HCT116 (cell line): Measurements from ENCODE around the gene TRMU. TPM values are rescaled to one million over a fixed set of nuclear protein-coding genes. Genes with fewer than 3 reads are reported as not detected.

Experiments used
- ATAC-seq: fragments of 200-7000 bp; cut with Tn5 transposase; 2 replicates; pipeline ENCODE4 v1.9.1; 2020; ENCODE audit warnings: mild to moderate bottlenecking, moderate library complexity
- BruUV-seq: library from RNA; stranded (reverse); fragments of 400-500 nt; replicated peaks from 2 replicates; lab custom pipeline; 2021; lab: Mats Ljungman, UMichigan
- CTCF ChIA-PET: fragments of 300-600 bp; sonication (Branson Sonifier 250); formaldehyde crosslinking; loops from one replicate; lab custom pipeline; 2021; ENCODE audit warnings: antibody characterized with exemption; lab: Charles Lee
- POLR2A ChIA-PET: fragments of 300-600, 350-600 bp; sonication (Branson Sonifier 250); formaldehyde crosslinking; loops from one replicate; lab custom pipeline; 2021; ENCODE audit warnings: antibody characterized with exemption; lab: Charles Lee
- RAD21 ChIA-PET, 2 experiments: fragments of 300-600 bp; sonication (Branson Sonifier 250); formaldehyde crosslinking; loops; one replicate each; lab custom pipeline; 2023; ENCODE audit warnings: low total read pairs in 2 of 2; ENCODE audit not compliant: uncharacterized antibody in 2 of 2, unreplicated experiment in 2 of 2, low non-redundant PET in 1 of 2; lab: Charles Lee
- DNase-seq: peaks from one replicate; pipeline ENCODE4 v3.0.0-alpha.2; 2010; ENCODE audit warnings: low read depth, low spot score
- H2AFZ ChIP-seq: fragments of 200-600 bp; shearing (Covaris generic), sonication (generic); 2 replicates; pipeline ENCODE4 v1.6.1; 2017; ENCODE audit warnings: low read depth, mixed run types, mixed read lengths, antibody characterized with exemption, low read length; ENCODE audit not compliant: poor library complexity, severe bottlenecking
- H3K27ac ChIP-seq: 2 replicates; pipeline ENCODE4 v1.5.1; 2012; ENCODE audit warnings: low read depth, low read length
- H3K27me3 ChIP-seq: fragments of 200-600 bp; sonication (generic); 2 replicates; pipeline ENCODE4 v1.6.1; 2016; ENCODE audit warnings: mixed run types, low read length, mixed read lengths; ENCODE audit not compliant: insufficient read depth
- H3K36me3 ChIP-seq, 2 experiments: fragments of 200-500 bp in 1 of 2; fragments of 200-600 bp in 1 of 2; sonication (Bioruptor generic) in 1 of 2; sonication (generic) in 1 of 2; 2 replicates each; pipeline versions ENCODE4 v1.5.1 to v1.6.1; 2014 to 2016; ENCODE audit warnings: low read length in 2 of 2, inconsistent platforms in 1 of 2, mixed read lengths in 1 of 2, mixed run types in 1 of 2; ENCODE audit not compliant: insufficient read depth in 2 of 2, control insufficient read depth in 1 of 2
- H3K4me1 ChIP-seq, 2 experiments: fragments of 200-600 bp in 1 of 2; sonication (generic) in 1 of 2; 2 replicates each; pipeline versions ENCODE4 v1.5.1 to v1.6.1; 2012 to 2017; ENCODE audit warnings: low read length in 2 of 2, inconsistent platforms in 1 of 2, mild to moderate bottlenecking in 1 of 2, mixed read lengths in 1 of 2, mixed run types in 1 of 2, moderate library complexity in 1 of 2; ENCODE audit not compliant: insufficient read depth in 2 of 2, control insufficient read depth in 1 of 2
- H3K4me2 ChIP-seq: fragments of 200-600 bp; sonication (generic); 2 replicates; pipeline ENCODE4 v1.6.1; 2017; ENCODE audit warnings: mixed run types, low read length, mixed read lengths
- H3K4me3 ChIP-seq, 2 experiments: fragments of 200-600 bp in 1 of 2; sonication (generic) in 1 of 2; replicated peaks in 1 of 2; 2 replicates each; pipeline ENCODE4 v1.5.1; 2011 to 2016; ENCODE audit warnings: low read length in 2 of 2, control low read depth in 1 of 2, low read depth in 1 of 2, mild to moderate bottlenecking in 1 of 2, mixed read lengths in 1 of 2, mixed run types in 1 of 2
- H3K79me2 ChIP-seq: fragments of 200-600 bp; sonication (generic); 2 replicates; pipeline ENCODE4 v1.6.1; 2017; ENCODE audit warnings: mild to moderate bottlenecking, mixed run types, low read length, moderate library complexity, mixed read lengths; ENCODE audit not compliant: insufficient read depth
- H3K9ac ChIP-seq: fragments of 200-600 bp; sonication (generic); 2 replicates; pipeline ENCODE4 v1.6.1; 2016; ENCODE audit warnings: low read length, mixed read lengths
- H3K9me2 ChIP-seq: fragments of 200-600 bp; sonication (generic), shearing (Covaris generic); 2 replicates; pipeline ENCODE4 v1.6.1; 2017; ENCODE audit warnings: mixed run types, mild to moderate bottlenecking, moderate library complexity; ENCODE audit not compliant: insufficient read depth
- H3K9me3 ChIP-seq, 2 experiments: fragments of 200-500 bp in 1 of 2; fragments of 200-600 bp in 1 of 2; sonication (Bioruptor generic) in 1 of 2; sonication (generic) in 1 of 2; 2 replicates each; pipeline ENCODE4 v1.6.1; 2014 to 2017; ENCODE audit warnings: low read length in 2 of 2, mixed read lengths in 2 of 2, inconsistent platforms in 1 of 2, low read depth in 1 of 2, mild to moderate bottlenecking in 1 of 2, mixed run types in 1 of 2, moderate library complexity in 1 of 2; ENCODE audit not compliant: control insufficient read depth in 1 of 2, insufficient read depth in 1 of 2
- H4K20me1 ChIP-seq: fragments of 200-600 bp; sonication (generic), shearing (Covaris generic); 2 replicates; pipeline ENCODE4 v1.6.1; 2017; ENCODE audit warnings: mixed run types, mild to moderate bottlenecking, moderate library complexity; ENCODE audit not compliant: insufficient read depth
- CBX3 ChIP-seq: IDR thresholded peaks from 2 replicates; pipeline ENCODE4 v1.6.1; 2012; ENCODE audit warnings: low read depth
- CEBPB ChIP-seq: IDR thresholded peaks from 2 replicates; pipeline ENCODE4 v1.6.1; 2012; ENCODE audit warnings: low read depth
- EGR1 ChIP-seq: IDR thresholded peaks from 2 replicates; pipeline ENCODE4 v1.6.1; 2012; ENCODE audit warnings: low read depth
- ELF1 ChIP-seq: IDR thresholded peaks from 2 replicates; pipeline ENCODE4 v1.6.1; 2012; ENCODE audit warnings: low read depth, borderline replicate concordance
- EZH2 ChIP-seq: fragments of 200-600 bp; sonication (generic); IDR thresholded peaks from 2 replicates; pipeline ENCODE4 v1.6.1; 2017; ENCODE audit warnings: antibody characterized with exemption, mixed run types
- EZH2phosphoT487 ChIP-seq: fragments of 200-600 bp; IDR thresholded peaks from 2 replicates; pipeline ENCODE4 v1.6.1; 2018; ENCODE audit warnings: antibody characterized with exemption, borderline replicate concordance
- FOSL1 ChIP-seq: IDR thresholded peaks from 2 replicates; pipeline ENCODE4 v1.6.1; 2012; ENCODE audit warnings: low read depth
- JUND ChIP-seq: IDR thresholded peaks from 2 replicates; pipeline ENCODE4 v1.6.1; 2012
- POLR2A ChIP-seq: IDR thresholded peaks from 2 replicates; pipeline ENCODE4 v1.7.0; 2011; ENCODE audit warnings: borderline replicate concordance; ENCODE audit not compliant: insufficient read depth, insufficient read length; ENCODE audit errors: extremely low read depth
- POLR2AphosphoS5 ChIP-seq: IDR thresholded peaks from 2 replicates; pipeline ENCODE4 v1.6.1; 2011; ENCODE audit warnings: mild to moderate bottlenecking, low read depth, low read length, moderate library complexity
- RAD21 ChIP-seq: IDR thresholded peaks from 2 replicates; pipeline ENCODE4 v1.6.1; 2012; ENCODE audit warnings: low read depth, mild to moderate bottlenecking
- SP1 ChIP-seq: IDR thresholded peaks from 2 replicates; pipeline ENCODE4 v1.6.1; 2012; ENCODE audit warnings: low read depth
- SRF ChIP-seq: IDR thresholded peaks from 2 replicates; pipeline ENCODE4 v1.6.1; 2012; ENCODE audit warnings: low read depth
- TCF7L2 ChIP-seq: IDR thresholded peaks from 2 replicates; pipeline ENCODE4 v1.7.0; 2011; ENCODE audit warnings: borderline replicate concordance, inconsistent platforms; ENCODE audit not compliant: insufficient read depth, insufficient read length; ENCODE audit errors: extremely low read depth
- YY1 ChIP-seq: IDR thresholded peaks from 2 replicates; pipeline ENCODE4 v1.6.1; 2011; ENCODE audit warnings: low read length, low read depth, moderate library complexity, mild to moderate bottlenecking; ENCODE audit not compliant: insufficient replicate concordance; ENCODE audit errors: extremely low read depth
- ZFX ChIP-seq: fragments of 450-650 bp; IDR thresholded peaks from 2 replicates; pipeline ENCODE4 v1.6.1; 2017
- intact Hi-C: fragments of 100-400 bp; cut with micrococcal nuclease; formaldehyde crosslinking; loops from 2 replicates; pipeline ENCODE4 v1.10.0; 2022
- total RNA-seq: library from RNA; stranded (reverse); gene quantifications from one replicate; pipeline ENCODE4 v1.2.1, GENCODE V29; 2021; ENCODE audit not compliant: unreplicated experiment
- TF ChIP-seq, protein P1 (sequence below): IDR thresholded peaks from 2 replicates; pipeline ENCODE4 v1.6.1; 2011; ENCODE audit warnings: mild to moderate bottlenecking, low read length, moderate library complexity; ENCODE audit not compliant: insufficient replicate concordance; ENCODE audit errors: extremely low read depth
- TF ChIP-seq, protein P2 (sequence below): IDR thresholded peaks from 2 replicates; pipeline ENCODE4 v1.6.1; 2012; ENCODE audit warnings: low read depth
- TF ChIP-seq, protein P3 (sequence below): IDR thresholded peaks from 2 replicates; pipeline ENCODE4 v1.6.1; 2012
- TF ChIP-seq, protein P4 (sequence below): IDR thresholded peaks from 2 replicates; pipeline ENCODE4 v1.6.1; 2012

Gene TRMU
- total RNA-seq, 1 experiment from 2014 or later, result 65.4 TPM

DNA sequence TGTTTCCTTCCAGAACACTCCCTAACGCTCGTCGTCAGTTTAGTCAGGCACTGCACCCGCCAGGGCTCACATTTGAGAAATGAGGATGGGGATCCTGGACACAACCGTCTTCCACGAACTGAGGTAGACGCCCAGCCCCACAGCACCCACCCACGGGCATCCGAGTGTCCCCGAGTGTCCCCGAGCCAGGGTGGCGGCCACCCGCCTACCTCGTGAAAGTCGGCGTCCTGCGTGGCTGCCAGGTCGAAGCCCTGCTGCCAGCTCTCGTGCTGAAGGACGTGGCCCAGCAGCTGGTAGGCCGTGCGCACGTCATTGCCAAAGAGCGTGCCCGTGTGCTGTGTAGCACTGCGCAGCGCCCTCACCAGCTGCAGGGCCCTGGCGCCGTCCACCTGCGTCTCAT is 53.6 kb downstream of the TRMU start:
- ATAC-seq (no peak), DNase-seq (no peak)
- no peak for TF ChIP-seq POLR2AphosphoS5
- TF ChIP-seq, protein P1, sequence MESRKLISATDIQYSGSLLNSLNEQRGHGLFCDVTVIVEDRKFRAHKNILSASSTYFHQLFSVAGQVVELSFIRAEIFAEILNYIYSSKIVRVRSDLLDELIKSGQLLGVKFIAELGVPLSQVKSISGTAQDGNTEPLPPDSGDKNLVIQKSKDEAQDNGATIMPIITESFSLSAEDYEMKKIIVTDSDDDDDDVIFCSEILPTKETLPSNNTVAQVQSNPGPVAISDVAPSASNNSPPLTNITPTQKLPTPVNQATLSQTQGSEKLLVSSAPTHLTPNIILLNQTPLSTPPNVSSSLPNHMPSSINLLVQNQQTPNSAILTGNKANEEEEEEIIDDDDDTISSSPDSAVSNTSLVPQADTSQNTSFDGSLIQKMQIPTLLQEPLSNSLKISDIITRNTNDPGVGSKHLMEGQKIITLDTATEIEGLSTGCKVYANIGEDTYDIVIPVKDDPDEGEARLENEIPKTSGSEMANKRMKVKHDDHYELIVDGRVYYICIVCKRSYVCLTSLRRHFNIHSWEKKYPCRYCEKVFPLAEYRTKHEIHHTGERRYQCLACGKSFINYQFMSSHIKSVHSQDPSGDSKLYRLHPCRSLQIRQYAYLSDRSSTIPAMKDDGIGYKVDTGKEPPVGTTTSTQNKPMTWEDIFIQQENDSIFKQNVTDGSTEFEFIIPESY, result no peak
- no peak for TF ChIP-seq SP1
- TF ChIP-seq SRF, result no peak
- no peak for TF ChIP-seq CEBPB
- no peak for TF ChIP-seq ZFX
- TF ChIP-seq ELF1, result no peak
- no peak for TF ChIP-seq POLR2A
- TF ChIP-seq, protein P2, sequence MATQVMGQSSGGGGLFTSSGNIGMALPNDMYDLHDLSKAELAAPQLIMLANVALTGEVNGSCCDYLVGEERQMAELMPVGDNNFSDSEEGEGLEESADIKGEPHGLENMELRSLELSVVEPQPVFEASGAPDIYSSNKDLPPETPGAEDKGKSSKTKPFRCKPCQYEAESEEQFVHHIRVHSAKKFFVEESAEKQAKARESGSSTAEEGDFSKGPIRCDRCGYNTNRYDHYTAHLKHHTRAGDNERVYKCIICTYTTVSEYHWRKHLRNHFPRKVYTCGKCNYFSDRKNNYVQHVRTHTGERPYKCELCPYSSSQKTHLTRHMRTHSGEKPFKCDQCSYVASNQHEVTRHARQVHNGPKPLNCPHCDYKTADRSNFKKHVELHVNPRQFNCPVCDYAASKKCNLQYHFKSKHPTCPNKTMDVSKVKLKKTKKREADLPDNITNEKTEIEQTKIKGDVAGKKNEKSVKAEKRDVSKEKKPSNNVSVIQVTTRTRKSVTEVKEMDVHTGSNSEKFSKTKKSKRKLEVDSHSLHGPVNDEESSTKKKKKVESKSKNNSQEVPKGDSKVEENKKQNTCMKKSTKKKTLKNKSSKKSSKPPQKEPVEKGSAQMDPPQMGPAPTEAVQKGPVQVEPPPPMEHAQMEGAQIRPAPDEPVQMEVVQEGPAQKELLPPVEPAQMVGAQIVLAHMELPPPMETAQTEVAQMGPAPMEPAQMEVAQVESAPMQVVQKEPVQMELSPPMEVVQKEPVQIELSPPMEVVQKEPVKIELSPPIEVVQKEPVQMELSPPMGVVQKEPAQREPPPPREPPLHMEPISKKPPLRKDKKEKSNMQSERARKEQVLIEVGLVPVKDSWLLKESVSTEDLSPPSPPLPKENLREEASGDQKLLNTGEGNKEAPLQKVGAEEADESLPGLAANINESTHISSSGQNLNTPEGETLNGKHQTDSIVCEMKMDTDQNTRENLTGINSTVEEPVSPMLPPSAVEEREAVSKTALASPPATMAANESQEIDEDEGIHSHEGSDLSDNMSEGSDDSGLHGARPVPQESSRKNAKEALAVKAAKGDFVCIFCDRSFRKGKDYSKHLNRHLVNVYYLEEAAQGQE, result no peak
- TF ChIP-seq EGR1, result no peak
- TF ChIP-seq, protein P3, sequence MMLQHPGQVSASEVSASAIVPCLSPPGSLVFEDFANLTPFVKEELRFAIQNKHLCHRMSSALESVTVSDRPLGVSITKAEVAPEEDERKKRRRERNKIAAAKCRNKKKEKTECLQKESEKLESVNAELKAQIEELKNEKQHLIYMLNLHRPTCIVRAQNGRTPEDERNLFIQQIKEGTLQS, result no peak
- TF ChIP-seq JUND, result no peak
- TF ChIP-seq CBX3, result no peak
- TF ChIP-seq, protein P4, sequence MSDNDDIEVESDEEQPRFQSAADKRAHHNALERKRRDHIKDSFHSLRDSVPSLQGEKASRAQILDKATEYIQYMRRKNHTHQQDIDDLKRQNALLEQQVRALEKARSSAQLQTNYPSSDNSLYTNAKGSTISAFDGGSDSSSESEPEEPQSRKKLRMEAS, result no peak
- TF ChIP-seq TCF7L2, result no peak
- no peak for TF ChIP-seq YY1
- no peak for TF ChIP-seq FOSL1
- TF ChIP-seq EZH2phosphoT487, result no peak
- TF ChIP-seq EZH2, result no peak
- TF ChIP-seq RAD21, result no peak
- Histone ChIP-seq H3K9me2 (no peaks in the 10 kb centered on the region), H3K79me2 (no peaks in the 10 kb centered on the region), H3K4me3 (no peak overlapping the region), H3K9ac (no peak overlapping the region), H4K20me1 (no peaks in the 10 kb centered on the region), H3K9me3 (no peaks in the 10 kb centered on the region), H3K27ac (no peak overlapping the region), H3K4me2 (no peak overlapping the region), H3K4me1 (peaks cover 0 to 9% of the 10 kb centered on the region in 2 experiments; a peak in 2 of 4 replicates), H3K27me3 (no peaks in the 10 kb centered on the region), H2AFZ (no peak overlapping the region), H3K36me3 (no peaks in the 10 kb centered on the region)
- RAD21 ChIA-PET, result no interaction called here
- POLR2A ChIA-PET, result no interaction called here
- BruUV-seq, result no TSS peak
- intact Hi-C loops, result no loop called here
- CTCF ChIA-PET, result no interaction called here
